WI38 (cell line): Measurements from ENCODE around the gene LRBA.

Experiments used
- H3K4me3 ChIP-seq: 2 replicates; pipeline ENCODE4 v1.5.1; 2011; ENCODE audit warnings: low read depth, mild to moderate bottlenecking, control low read depth, low read length
- CTCF ChIP-seq: IDR thresholded peaks from 2 replicates; pipeline ENCODE4 v1.5.1; 2012; ENCODE audit warnings: low read depth, mild to moderate bottlenecking, control low read depth, low read length

Gene LRBA

GRCh38 chr4:150771382-150771781 is 243.7 kb downstream of the LRBA start:
- no peak for TF ChIP-seq CTCF
- no peak overlapping the region for H3K4me3 ChIP-seq

- H3K4me3 ChIP-seq: no peak overlapping the region
- TF ChIP-seq CTCF: no peak
These were observed 245.2 kb downstream of the LRBA start for GRCh38 chr4:150769845-150770244.

- TF ChIP-seq CTCF: no peak
- H3K4me3 ChIP-seq: no peak overlapping the region
These were observed 245.8 kb downstream of the LRBA start for GRCh38 chr4:150769248-150769647.

- TF ChIP-seq CTCF: no peak
These were observed 246.6 kb downstream of the LRBA start for GRCh38 chr4:150768497-150768896.

GRCh38 chr4:150765216-150765615 is 249.9 kb downstream of the LRBA start:
- TF ChIP-seq CTCF: no peak
- no peak overlapping the region for H3K4me3 ChIP-seq

More at GRCh38 chr4:150768497-150768896, 246.6 kb downstream of the LRBA start:
- no peak overlapping the region for H3K4me3 ChIP-seq

GRCh38 chr4:150751648-150752047 is 263.4 kb downstream of the LRBA start:
- TF ChIP-seq CTCF: no peak
- H3K4me3 ChIP-seq: no peak overlapping the region

- TF ChIP-seq CTCF: no peak
- no peak overlapping the region for H3K4me3 ChIP-seq
These were observed 264.3 kb downstream of the LRBA start for GRCh38 chr4:150750824-150751223.
